ENCODE data around the gene SEMA5A.

The SEMA5A gene

GRCh38 chr5:9332026-9332425 lies 213.8 kb downstream of the SEMA5A start:
- DNase-seq (ENCODE audit: low read depth, low spot score) = no peak

GRCh38 chr5:9331372-9331771 lies 214.5 kb downstream of the SEMA5A start:
- DNase-seq (ENCODE audit: low read depth, low spot score) = no peak

- DNase-seq (ENCODE audit: low read depth, low spot score) = no peak
Observed at GRCh38 chr5:9329125-9329524, 216.8 kb downstream of the SEMA5A start.

- DNase-seq (ENCODE audit: low read depth, low spot score) = no peak
Observed at GRCh38 chr5:9325549-9325948, 220.3 kb downstream of the SEMA5A start.

- DNase-seq (ENCODE audit: low read depth, low spot score) = peak; percentile 20
Observed at GRCh38 chr5:9324348-9325077, 221.4 kb downstream of the SEMA5A start.

GRCh38 chr5:9320652-9321051 lies 225.2 kb downstream of the SEMA5A start:
- no peak for DNase-seq (ENCODE audit: low read depth, low spot score)

GRCh38 chr5:9318031-9318430 lies 227.8 kb downstream of the SEMA5A start:
- DNase-seq (ENCODE audit: low read depth, low spot score) = no peak

GRCh38 chr5:9316733-9317132 lies 229.1 kb downstream of the SEMA5A start:
- DNase-seq (ENCODE audit: low read depth, low spot score) = no peak

- DNase-seq (ENCODE audit: low read depth, low spot score) = no peak
Observed at GRCh38 chr5:9316041-9316440, 229.8 kb downstream of the SEMA5A start.

- no peak for DNase-seq (ENCODE audit: low read depth, low spot score)
Observed at GRCh38 chr5:9314558-9314957, 231.3 kb downstream of the SEMA5A start.

- DNase-seq (ENCODE audit: low read depth, low spot score) = no peak
Observed at GRCh38 chr5:9313751-9314150, 232.1 kb downstream of the SEMA5A start.

GRCh38 chr5:9307150-9307549 lies 238.7 kb downstream of the SEMA5A start:
- DNase-seq (ENCODE audit: low read depth, low spot score) = no peak

- no peak for DNase-seq (ENCODE audit: low read depth, low spot score)
Observed at GRCh38 chr5:9302218-9302617, 243.7 kb downstream of the SEMA5A start.

GRCh38 chr5:9301200-9301599 lies 244.7 kb downstream of the SEMA5A start:
- DNase-seq (ENCODE audit: low read depth, low spot score) = no peak

GRCh38 chr5:9297134-9297533 lies 248.7 kb downstream of the SEMA5A start:
- no peak for DNase-seq (ENCODE audit: low read depth, low spot score)

GRCh38 chr5:9295466-9295801 lies 250.4 kb downstream of the SEMA5A start:
- DNase-seq (ENCODE audit: low read depth, low spot score) = no peak

- DNase-seq (ENCODE audit: low read depth, low spot score) = no peak
Observed at GRCh38 chr5:9294793-9295465, 250.9 kb downstream of the SEMA5A start.

GRCh38 chr5:9288234-9288633 lies 257.6 kb downstream of the SEMA5A start:
- DNase-seq (ENCODE audit: low read depth, low spot score) = no peak

GRCh38 chr5:9284781-9285307 lies 261.0 kb downstream of the SEMA5A start:
- no peak for DNase-seq (ENCODE audit: low read depth, low spot score)

GRCh38 chr5:9284272-9284671 lies 261.6 kb downstream of the SEMA5A start:
- DNase-seq (ENCODE audit: low read depth, low spot score) = no peak

- DNase-seq (ENCODE audit: low read depth, low spot score) = no peak
Observed at GRCh38 chr5:9283473-9283872, 262.4 kb downstream of the SEMA5A start.

- no peak for DNase-seq (ENCODE audit: low read depth, low spot score)
Observed at GRCh38 chr5:9283021-9283420, 262.9 kb downstream of the SEMA5A start.

GRCh38 chr5:9282211-9282610 lies 263.7 kb downstream of the SEMA5A start:
- DNase-seq (ENCODE audit: low read depth, low spot score) = no peak
